CD4-positive, alpha-beta T cell (primary cell): ENCODE measurements around the gene STMN3. TPM values are rescaled to one million over a fixed set of nuclear protein-coding genes. Genes with fewer than 3 reads are reported as not detected.

Source experiments
- ATAC-seq: fragments of 200-7000 bp; cut with Tn5 transposase; one replicate; pipeline ENCODE4 v1.10.0; 2022; ENCODE audit warnings: mild to moderate bottlenecking; ENCODE audit not compliant: poor library complexity
- CTCF ChIA-PET: fragments of 350-600 bp; sonication (Branson Sonifier 250); formaldehyde crosslinking; loops from one replicate; lab custom pipeline; 2021; ENCODE audit warnings: antibody characterized with exemption, inconsistent platforms; lab: Charles Lee
- POLR2A ChIA-PET: fragments of 350-600 bp; sonication (Branson Sonifier 250); formaldehyde crosslinking; loops from one replicate; lab custom pipeline; 2021; ENCODE audit warnings: antibody characterized with exemption, inconsistent platforms; lab: Charles Lee
- DNase-seq, 14 experiments: peaks; one replicate each; pipeline ENCODE4 v3.0.0-alpha.2; 2013 to 2020; ENCODE audit warnings: mixed read lengths in 2 of 14
- H3K27ac ChIP-seq, 2 donors: one replicate each; pipeline versions ENCODE4 v1.5.1 to v1.7.0; 2013; ENCODE audit warnings: low read length in 2 of 2, low read depth in 1 of 2, mild to moderate bottlenecking in 1 of 2
- H3K27me3 ChIP-seq, 2 experiments: 1 replicate in 1 of 2; 2 replicates in 1 of 2; pipeline versions ENCODE4 v1.6.1 to v1.7.0; 2013; ENCODE audit warnings: low read length in 2 of 2, control low read depth in 1 of 2, mild to moderate bottlenecking in 1 of 2, moderate library complexity in 1 of 2; ENCODE audit not compliant: insufficient read depth in 2 of 2, control insufficient read depth in 1 of 2
- H3K36me3 ChIP-seq: one replicate; pipeline ENCODE4 v1.6.1; 2013; ENCODE audit warnings: low read length, control low read depth; ENCODE audit not compliant: insufficient read depth
- H3K4me1 ChIP-seq: one replicate; pipeline ENCODE4 v1.6.1; 2013; ENCODE audit warnings: low read length, control low read depth; ENCODE audit not compliant: insufficient read depth
- H3K4me3 ChIP-seq: one replicate; pipeline ENCODE4 v1.5.1; 2013; ENCODE audit warnings: mild to moderate bottlenecking, low read length, moderate library complexity
- H3K9me3 ChIP-seq, 2 experiments: 1 replicate in 1 of 2; 2 replicates in 1 of 2; pipeline versions ENCODE4 v1.6.1 to v1.7.0; 2013; ENCODE audit warnings: low read length in 2 of 2, mild to moderate bottlenecking in 2 of 2, control low read depth in 1 of 2, moderate library complexity in 1 of 2; ENCODE audit not compliant: control insufficient read depth in 1 of 2, insufficient read depth in 1 of 2
- H3K27ac Mint-ChIP-seq: one replicate; pipeline ENCODE4 v1.8.0; 2020; ENCODE audit warnings: mixed read lengths
- H3K27me3 Mint-ChIP-seq: one replicate; pipeline ENCODE4 v1.8.0; 2021; ENCODE audit warnings: mixed read lengths
- H3K36me3 Mint-ChIP-seq: one replicate; pipeline ENCODE4 v1.8.0; 2021; ENCODE audit warnings: low read depth, mixed read lengths
- H3K4me1 Mint-ChIP-seq: one replicate; pipeline ENCODE4 v1.8.0; 2021; ENCODE audit warnings: low read depth, mixed read lengths
- H3K4me3 Mint-ChIP-seq: one replicate; pipeline ENCODE4 v1.8.0; 2020; ENCODE audit warnings: mild to moderate bottlenecking, mixed read lengths
- H3K9me3 Mint-ChIP-seq: one replicate; pipeline ENCODE4 v1.8.0; 2020; ENCODE audit warnings: mixed read lengths
- intact Hi-C, 2 experiments: fragments of 100-400 bp; cut with DNase I in 1 of 2; cut with micrococcal nuclease in 1 of 2; formaldehyde crosslinking; loops; one replicate each; pipeline versions ENCODE4 v1.15.1 to v1.9.0; 2023 to 2025; cut with DNase I, micrococcal nuclease
- total RNA-seq, 174 experiments: library from RNA in 2 of 174; stranded (reverse) in 2 of 174; gene quantifications; one replicate each; pipeline ENCODE4 v1.2.3 and lab custom pipeline; 2021 to 2026
- TF ChIP-seq, protein P1 (sequence below): fragments of 200-600 bp; IDR thresholded peaks from one replicate; pipeline ENCODE4 v1.8.0; 2022; ENCODE audit warnings: antibody characterized with exemption, mild to moderate bottlenecking

Gene STMN3
- total RNA-seq, 2 experiments from 2014 or later, result 122 to 127 TPM

DNA sequence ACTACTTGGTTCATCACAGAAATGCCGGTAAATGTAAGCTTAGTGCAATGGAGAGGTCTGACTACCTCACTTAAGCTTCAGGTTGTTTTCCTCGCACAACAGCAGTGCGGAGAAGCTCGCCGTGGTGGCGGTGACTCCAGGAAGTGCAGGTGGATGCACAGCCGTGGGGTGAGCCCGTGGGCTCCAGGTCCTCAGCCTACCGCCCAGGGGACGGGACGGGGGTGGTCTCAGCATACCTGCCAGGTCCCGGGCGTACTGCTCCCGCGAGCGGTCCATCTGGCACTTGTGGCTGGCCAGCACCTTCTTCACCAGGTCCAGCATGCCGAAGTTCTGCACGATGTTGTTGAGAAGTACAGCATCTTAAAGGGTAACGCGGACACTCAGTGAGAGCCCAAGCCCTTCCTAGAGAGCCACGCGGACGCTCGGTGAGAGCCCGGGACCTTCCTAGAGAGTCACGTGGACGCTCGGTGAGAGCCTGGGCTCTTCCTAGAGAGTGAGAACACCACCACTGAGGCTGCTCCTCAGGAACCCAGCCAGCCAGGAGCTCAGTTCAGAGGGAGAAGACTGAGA lies 61.4 kb downstream of the STMN3 start:
- peaks cover 70% of the 10 kb centered on the region for H3K36me3 Mint-ChIP-seq
- Histone ChIP-seq H3K36me3 (peaks cover 60% of the 10 kb centered on the region), H3K9me3 (no peaks in the 10 kb centered on the region), H3K4me3 (no peak overlapping the region), H3K4me1 (peaks cover 18% of the 10 kb centered on the region), H3K27me3 (no peaks in the 10 kb centered on the region), H3K27ac (no peak overlapping the region)
- TF ChIP-seq, protein P1, sequence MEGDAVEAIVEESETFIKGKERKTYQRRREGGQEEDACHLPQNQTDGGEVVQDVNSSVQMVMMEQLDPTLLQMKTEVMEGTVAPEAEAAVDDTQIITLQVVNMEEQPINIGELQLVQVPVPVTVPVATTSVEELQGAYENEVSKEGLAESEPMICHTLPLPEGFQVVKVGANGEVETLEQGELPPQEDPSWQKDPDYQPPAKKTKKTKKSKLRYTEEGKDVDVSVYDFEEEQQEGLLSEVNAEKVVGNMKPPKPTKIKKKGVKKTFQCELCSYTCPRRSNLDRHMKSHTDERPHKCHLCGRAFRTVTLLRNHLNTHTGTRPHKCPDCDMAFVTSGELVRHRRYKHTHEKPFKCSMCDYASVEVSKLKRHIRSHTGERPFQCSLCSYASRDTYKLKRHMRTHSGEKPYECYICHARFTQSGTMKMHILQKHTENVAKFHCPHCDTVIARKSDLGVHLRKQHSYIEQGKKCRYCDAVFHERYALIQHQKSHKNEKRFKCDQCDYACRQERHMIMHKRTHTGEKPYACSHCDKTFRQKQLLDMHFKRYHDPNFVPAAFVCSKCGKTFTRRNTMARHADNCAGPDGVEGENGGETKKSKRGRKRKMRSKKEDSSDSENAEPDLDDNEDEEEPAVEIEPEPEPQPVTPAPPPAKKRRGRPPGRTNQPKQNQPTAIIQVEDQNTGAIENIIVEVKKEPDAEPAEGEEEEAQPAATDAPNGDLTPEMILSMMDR, result no peak
- DNase-seq (no peak), ATAC-seq (no peak)
- ChIA-PET POLR2A (interaction anchor here (1.1 kb wide), 1 partner anchor 290 kb away, joined by 3 read pairs; no protein-coding TSS in a partner anchor), CTCF (interaction anchor here (1.1 kb wide), 1 partner anchor 84 kb away, joined by 3 read pairs; no protein-coding TSS in a partner anchor)
- H3K4me3 Mint-ChIP-seq, result no peak overlapping the region
- intact Hi-C loops, result no loop called here
- H3K27me3 Mint-ChIP-seq, result no peaks in the 10 kb centered on the region
- no peak overlapping the region for H3K27ac Mint-ChIP-seq
- H3K4me1 Mint-ChIP-seq, result peaks cover 16% of the 10 kb centered on the region
- no peaks in the 10 kb centered on the region for H3K9me3 Mint-ChIP-seq

GRCh38 chr20:63591147-63591533 lies 62.1 kb downstream of the STMN3 start:
- peaks cover 70% of the 10 kb centered on the region for H3K36me3 Mint-ChIP-seq
- POLR2A ChIA-PET, result interaction anchor here (0.6 kb wide), 1 partner anchor 65 kb away, joined by 3 read pairs; no protein-coding TSS in a partner anchor
- no peaks in the 10 kb centered on the region for H3K27me3 Mint-ChIP-seq

GRCh38 chr20:63590218-63591146 lies 62.7 kb downstream of the STMN3 start:
- H3K9me3 Mint-ChIP-seq, result no peaks in the 10 kb centered on the region
- CTCF ChIA-PET, result no interaction called here
- no peak for ATAC-seq

More at GRCh38 chr20:63591147-63591533, 62.1 kb downstream of the STMN3 start:
- DNase-seq (no peak), ATAC-seq (no peak)
- H3K9me3 Mint-ChIP-seq, result no peaks in the 10 kb centered on the region
- Histone ChIP-seq H3K4me1 (peaks cover 18% of the 10 kb centered on the region), H3K4me3 (no peak overlapping the region), H3K27me3 (no peaks in the 10 kb centered on the region), H3K9me3 (no peaks in the 10 kb centered on the region), H3K27ac (no peak overlapping the region), H3K36me3 (peaks cover 56% of the 10 kb centered on the region)
- H3K4me1 Mint-ChIP-seq, result peaks cover 16% of the 10 kb centered on the region
- no peak overlapping the region for H3K27ac Mint-ChIP-seq
- H3K4me3 Mint-ChIP-seq, result no peak overlapping the region
- TF ChIP-seq, protein P1, result no peak
- intact Hi-C loops, result no loop called here
- CTCF ChIA-PET, result no interaction called here

More at GRCh38 chr20:63590218-63591146, 62.7 kb downstream of the STMN3 start:
- peaks cover 69% of the 10 kb centered on the region for H3K36me3 Mint-ChIP-seq
- DNase-seq, result no peak
- H3K9me3 ChIP-seq, result no peaks in the 10 kb centered on the region
- TF ChIP-seq, protein P1, result no peak
- no peak overlapping the region for H3K27ac Mint-ChIP-seq
- no peak overlapping the region for H3K4me3 Mint-ChIP-seq
- H3K27ac ChIP-seq, result no peak overlapping the region
- POLR2A ChIA-PET, result interaction anchor here (0.6 kb wide), 1 partner anchor 66 kb away, joined by 3 read pairs; no protein-coding TSS in a partner anchor
- H3K27me3 Mint-ChIP-seq, result no peaks in the 10 kb centered on the region
- H3K4me1 ChIP-seq, result peaks cover 18% of the 10 kb centered on the region
- no peaks in the 10 kb centered on the region for H3K27me3 ChIP-seq
- intact Hi-C loops, result no loop called here
- peaks cover 54% of the 10 kb centered on the region for H3K36me3 ChIP-seq
- H3K4me3 ChIP-seq, result no peak overlapping the region
- peaks cover 22% of the 10 kb centered on the region for H3K4me1 Mint-ChIP-seq

Other genes with a start within 250 kb of the STMN3 start
- gene KCNQ2, start 180.8 kb downstream of the STMN3 start, total RNA-seq, result not detected
- gene EEF1A2, start 154.3 kb downstream of the STMN3 start, total RNA-seq, result 1 to 10 TPM in 1 of 2 experiments, under 1 TPM in 1; 0.92 to 1.1 TPM
- gene PPDPF, start 132.7 kb downstream of the STMN3 start, total RNA-seq, result 100 to 1,000 TPM; 249 to 251 TPM
- under 1 TPM; 0.19 to 0.22 TPM for gene PTK6, start 116.0 kb downstream of the STMN3 start, total RNA-seq
- not detected for gene SRMS, start 105.7 kb downstream of the STMN3 start, total RNA-seq
- gene FNDC11, start 99.3 kb downstream of the STMN3 start, total RNA-seq, result 1 to 10 TPM; 1.7 to 1.8 TPM
- gene HELZ2, start 79.2 kb downstream of the STMN3 start, total RNA-seq, result 10 to 100 TPM; 57.7 to 59.6 TPM
- gene GMEB2, start 26.3 kb downstream of the STMN3 start, total RNA-seq, result 10 to 100 TPM; 32.9 to 34.0 TPM
- gene RTEL1, start 4.9 kb upstream of the STMN3 start, total RNA-seq, result 10 to 100 TPM; 25.5 to 27.6 TPM
- 1 to 10 TPM; 2.5 to 2.6 TPM for gene TNFRSF6B, start 43.2 kb upstream of the STMN3 start, total RNA-seq
- gene ARFRP1, start 54.6 kb upstream of the STMN3 start, total RNA-seq, result 10 to 100 TPM; 34.5 to 35.7 TPM
- gene ZGPAT, start 54.6 kb upstream of the STMN3 start, total RNA-seq, result 10 to 100 TPM; 28.2 to 33.4 TPM
- 100 to 1,000 TPM; 149 to 165 TPM for gene LIME1, start 83.2 kb upstream of the STMN3 start, total RNA-seq
- 100 to 1,000 TPM; 123 to 125 TPM for gene SLC2A4RG, start 86.4 kb upstream of the STMN3 start, total RNA-seq
- gene ZBTB46, start 177.8 kb upstream of the STMN3 start, total RNA-seq, result under 1 TPM; 0.08 to 0.34 TPM
- gene ABHD16B, start 208.1 kb upstream of the STMN3 start, total RNA-seq, result not detected
- 10 to 100 TPM; 15.1 to 15.3 TPM for gene TPD52L2, start 211.8 kb upstream of the STMN3 start, total RNA-seq
- gene DNAJC5, start 241.7 kb upstream of the STMN3 start, total RNA-seq, result 10 to 100 TPM; 21.4 to 22.5 TPM